ENCODE results near the gene TRAPPC11. TPM values are rescaled to one million over a fixed set of nuclear protein-coding genes. Genes with fewer than 3 reads are reported as not detected.

The TRAPPC11 gene
- total and polyA plus RNA-seq, 4 donors, result 7.6 to 27.9 (median 14.9) TPM

DNA sequence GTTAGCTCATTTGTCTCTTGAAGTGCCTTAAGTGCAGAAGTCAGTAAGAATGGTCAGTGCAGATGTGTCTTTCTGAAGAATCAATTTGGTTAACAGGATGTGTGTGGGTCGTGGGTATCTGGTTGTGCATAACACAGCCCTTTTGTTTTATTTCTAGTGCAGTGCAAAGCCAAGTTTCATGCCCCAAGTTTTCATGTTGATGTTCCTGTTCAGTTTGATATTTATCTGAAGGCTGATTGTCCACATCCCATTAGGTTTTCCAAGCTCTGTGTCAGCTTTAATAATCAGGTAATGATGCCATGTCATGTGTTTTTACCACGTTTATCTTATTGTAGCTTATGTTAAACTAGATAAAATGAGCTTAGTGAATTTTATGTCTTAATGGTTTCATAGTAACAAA is 27.4 kb downstream of the TRAPPC11 start:
- H3K36me3 ChIP-seq (ENCODE audit: control insufficient read depth in 4 of 4, insufficient read depth in 3 of 4, low read depth in 1 of 4, low read length in 3 of 4), result peaks cover 10 to 42% (median 37%) of the 10 kb centered on the region in 4 donors
- TF ChIP-seq ATF3 (IDR thresholded peaks at IDR 0.05) (no peak), NR2F2 (IDR thresholded peaks at IDR 0.05) (no peak), HNF4G (IDR thresholded peaks at IDR 0.05) (no peak), RAD21 (IDR thresholded peaks at IDR 0.05) (no peak), SP1 (IDR thresholded peaks at IDR 0.05) (no peak), FOXA1 (IDR thresholded peaks at IDR 0.05) (no peak), MAX (IDR thresholded peaks at IDR 0.05) (no peak), YY1 (IDR thresholded peaks at IDR 0.05) (no peak), EGR1 (IDR thresholded peaks at IDR 0.05; ENCODE audit: low read depth in 2 of 2) (no peak), REST (IDR thresholded peaks at IDR 0.05) (no peak), JUND (IDR thresholded peaks at IDR 0.05) (no peak), HNF4A (conservative IDR thresholded peaks at IDR 0.05) (no peak), FOXA2 (IDR thresholded peaks at IDR 0.05) (no peak)
- TF ChIP-seq, protein P1, sequence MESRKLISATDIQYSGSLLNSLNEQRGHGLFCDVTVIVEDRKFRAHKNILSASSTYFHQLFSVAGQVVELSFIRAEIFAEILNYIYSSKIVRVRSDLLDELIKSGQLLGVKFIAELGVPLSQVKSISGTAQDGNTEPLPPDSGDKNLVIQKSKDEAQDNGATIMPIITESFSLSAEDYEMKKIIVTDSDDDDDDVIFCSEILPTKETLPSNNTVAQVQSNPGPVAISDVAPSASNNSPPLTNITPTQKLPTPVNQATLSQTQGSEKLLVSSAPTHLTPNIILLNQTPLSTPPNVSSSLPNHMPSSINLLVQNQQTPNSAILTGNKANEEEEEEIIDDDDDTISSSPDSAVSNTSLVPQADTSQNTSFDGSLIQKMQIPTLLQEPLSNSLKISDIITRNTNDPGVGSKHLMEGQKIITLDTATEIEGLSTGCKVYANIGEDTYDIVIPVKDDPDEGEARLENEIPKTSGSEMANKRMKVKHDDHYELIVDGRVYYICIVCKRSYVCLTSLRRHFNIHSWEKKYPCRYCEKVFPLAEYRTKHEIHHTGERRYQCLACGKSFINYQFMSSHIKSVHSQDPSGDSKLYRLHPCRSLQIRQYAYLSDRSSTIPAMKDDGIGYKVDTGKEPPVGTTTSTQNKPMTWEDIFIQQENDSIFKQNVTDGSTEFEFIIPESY (IDR thresholded peaks at IDR 0.05), result no peak
- TF ChIP-seq, protein P2, sequence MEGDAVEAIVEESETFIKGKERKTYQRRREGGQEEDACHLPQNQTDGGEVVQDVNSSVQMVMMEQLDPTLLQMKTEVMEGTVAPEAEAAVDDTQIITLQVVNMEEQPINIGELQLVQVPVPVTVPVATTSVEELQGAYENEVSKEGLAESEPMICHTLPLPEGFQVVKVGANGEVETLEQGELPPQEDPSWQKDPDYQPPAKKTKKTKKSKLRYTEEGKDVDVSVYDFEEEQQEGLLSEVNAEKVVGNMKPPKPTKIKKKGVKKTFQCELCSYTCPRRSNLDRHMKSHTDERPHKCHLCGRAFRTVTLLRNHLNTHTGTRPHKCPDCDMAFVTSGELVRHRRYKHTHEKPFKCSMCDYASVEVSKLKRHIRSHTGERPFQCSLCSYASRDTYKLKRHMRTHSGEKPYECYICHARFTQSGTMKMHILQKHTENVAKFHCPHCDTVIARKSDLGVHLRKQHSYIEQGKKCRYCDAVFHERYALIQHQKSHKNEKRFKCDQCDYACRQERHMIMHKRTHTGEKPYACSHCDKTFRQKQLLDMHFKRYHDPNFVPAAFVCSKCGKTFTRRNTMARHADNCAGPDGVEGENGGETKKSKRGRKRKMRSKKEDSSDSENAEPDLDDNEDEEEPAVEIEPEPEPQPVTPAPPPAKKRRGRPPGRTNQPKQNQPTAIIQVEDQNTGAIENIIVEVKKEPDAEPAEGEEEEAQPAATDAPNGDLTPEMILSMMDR (IDR thresholded peaks at IDR 0.05; ENCODE audit: low read depth, low read length, missing input control), result no peak
- no peak for DNase-seq (ENCODE audit: low spot score)
- no peak overlapping the region for H3K27ac ChIP-seq (ENCODE audit: low read depth in 1 of 2, low read length in 2 of 2)
- no peaks in the 10 kb centered on the region for H3K4me1 ChIP-seq (ENCODE audit: control insufficient read depth in 4 of 4, insufficient read depth in 4 of 4, low read length in 3 of 4)
- no peaks in the 10 kb centered on the region for H3K27me3 ChIP-seq (ENCODE audit: control insufficient read depth in 4 of 4, insufficient read depth in 4 of 4, low read length in 3 of 4)
- H3K9ac ChIP-seq (ENCODE audit: low read depth in 1 of 2, low read length in 2 of 2), result no peak overlapping the region
- H3K4me3 ChIP-seq (ENCODE audit: low read depth in 1 of 3, low read length in 3 of 3), result no peak overlapping the region
- 90% methylated on average over 2 of the region's 2 CpGs for WGBS
- no peaks in the 10 kb centered on the region for H3K9me3 ChIP-seq (ENCODE audit: control insufficient read depth in 4 of 4, low read length in 3 of 4)

DNA sequence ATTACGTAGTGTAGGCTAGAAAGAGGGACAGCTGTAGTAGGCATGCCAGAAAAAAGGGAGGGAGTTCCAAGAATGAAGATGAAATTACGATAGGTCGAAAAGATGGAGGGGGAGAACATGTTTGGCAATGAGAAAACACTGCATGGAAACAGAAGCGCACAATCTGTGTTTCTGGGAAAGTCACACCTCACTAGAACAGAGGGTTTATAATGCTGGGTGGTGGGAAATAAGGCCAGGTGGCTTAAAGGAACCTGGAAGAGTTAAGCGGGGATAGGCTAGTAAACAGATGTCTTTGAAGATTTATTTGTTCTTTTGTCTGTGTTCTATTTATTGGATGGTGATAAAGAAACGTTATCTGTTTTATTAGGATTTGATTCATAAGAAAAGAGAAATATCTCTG is 29.1 kb downstream of the TRAPPC11 start:
- no peak for DNase-seq (ENCODE audit: low spot score)
- Histone ChIP-seq H3K4me1 (ENCODE audit: control insufficient read depth in 4 of 4, insufficient read depth in 4 of 4, low read length in 3 of 4) (no peaks in the 10 kb centered on the region), H3K4me3 (ENCODE audit: low read depth in 1 of 3, low read length in 3 of 3) (no peak overlapping the region), H3K9me3 (ENCODE audit: control insufficient read depth in 4 of 4, low read length in 3 of 4) (no peaks in the 10 kb centered on the region), H3K9ac (ENCODE audit: low read depth in 1 of 2, low read length in 2 of 2) (no peak overlapping the region), H3K36me3 (ENCODE audit: control insufficient read depth in 4 of 4, insufficient read depth in 3 of 4, low read depth in 1 of 4, low read length in 3 of 4) (peaks cover 10 to 51% (median 39%) of the 10 kb centered on the region in 4 donors), H3K27me3 (ENCODE audit: control insufficient read depth in 4 of 4, insufficient read depth in 4 of 4, low read length in 3 of 4) (no peaks in the 10 kb centered on the region), H3K27ac (ENCODE audit: low read depth in 1 of 2, low read length in 2 of 2) (no peak overlapping the region)
- WGBS, result 95% methylated on average over 6 of the region's 6 CpGs
- TF ChIP-seq JUND (IDR thresholded peaks at IDR 0.05) (no peak), GABPA (IDR thresholded peaks at IDR 0.05 in 1 of 2, conservative IDR thresholded peaks at IDR 0.05 in 1 of 2) (no peak), HNF4A (conservative IDR thresholded peaks at IDR 0.05) (no peak), RXRA (IDR thresholded peaks at IDR 0.05) (no peak), EGR1 (IDR thresholded peaks at IDR 0.05; ENCODE audit: low read depth in 2 of 2) (no peak), REST (IDR thresholded peaks at IDR 0.05) (no peak), YY1 (IDR thresholded peaks at IDR 0.05) (no peak), MAX (IDR thresholded peaks at IDR 0.05) (no peak)
- TF ChIP-seq, protein P1 (IDR thresholded peaks at IDR 0.05), result no peak

Data from liver (tissue), 9 donors.